Testis (tissue), 2 donors: ENCODE results near the gene NDUFA11.

Experiments used
- CTCF ChIP-seq, 3 experiments: fragments of 450-650 bp in 2 of 3; fragments of 200-600 bp in 1 of 3; sonication (generic) in 1 of 3; IDR thresholded peaks; one replicate each; pipeline ENCODE4 v1.5.1; 2016 to 2019; ENCODE audit warnings: antibody characterized with exemption in 3 of 3, mild to moderate bottlenecking in 2 of 3, moderate library complexity in 1 of 3
- POLR2A ChIP-seq: fragments of 450-650 bp; IDR thresholded peaks from one replicate; pipeline ENCODE4 v1.6.1; 2017; ENCODE audit warnings: antibody characterized with exemption, mild to moderate bottlenecking, moderate library complexity

GRCh38 chr19:5903056-5903623 is 450 bp downstream of the NDUFA11 start:
- no peak for TF ChIP-seq POLR2A
- TF ChIP-seq CTCF (IDR thresholded peaks at IDR 0.05) = no peak
